ENCODE results near the gene OR52E2.
"Not testable (repeated sequence)": the region's sequence is repeated elsewhere in the genome, so short reads cannot be mapped to it uniquely, and the experiment has no call there.

OR52E2 gene

DNA sequence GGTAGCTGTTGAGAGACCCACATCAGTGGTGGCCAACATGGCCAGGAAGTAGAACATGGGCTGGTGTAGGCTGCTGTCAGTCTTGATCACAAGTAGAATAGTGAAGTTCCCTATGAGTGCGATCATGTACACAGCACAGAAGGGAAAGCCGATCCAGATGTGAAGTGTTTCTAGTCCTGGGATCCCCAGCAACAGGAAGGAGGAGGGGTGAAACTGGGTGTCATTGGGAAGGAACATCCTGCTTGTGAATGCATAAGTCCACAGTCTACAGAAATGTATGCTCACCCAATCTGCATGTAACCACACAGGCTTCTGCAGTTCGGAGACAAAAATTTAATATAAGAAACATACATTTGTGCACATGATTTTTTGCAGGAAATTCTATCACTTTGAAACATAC lies at the start of gene OR52E2:
OR52E2 (minus strand) TSS at position 237 of the 400 bp plus-strand sequence; CDS start at position 237, 0 bp downstream.
- DNase-seq, result no peak

DNA sequence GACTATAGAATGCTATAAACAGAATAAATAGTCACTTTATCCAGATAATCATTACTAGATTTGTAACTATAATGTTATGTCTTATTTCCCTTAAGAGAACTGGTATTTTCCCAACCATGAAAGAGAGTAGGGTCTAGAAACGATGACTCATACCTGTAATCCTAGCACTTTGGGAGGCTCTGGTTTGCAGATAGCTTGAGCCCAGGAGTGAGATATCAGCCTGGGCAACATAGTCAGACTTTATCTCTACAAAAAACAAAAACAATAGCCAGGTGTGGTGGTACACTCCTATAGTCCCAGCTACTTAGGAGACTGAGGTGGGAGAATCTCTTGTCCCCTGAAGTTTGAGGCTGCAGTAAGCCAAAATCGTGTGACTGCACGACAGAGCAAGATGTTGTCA lies 47.9 kb upstream of the OR52E2 start:
- no peak for DNase-seq

DNA sequence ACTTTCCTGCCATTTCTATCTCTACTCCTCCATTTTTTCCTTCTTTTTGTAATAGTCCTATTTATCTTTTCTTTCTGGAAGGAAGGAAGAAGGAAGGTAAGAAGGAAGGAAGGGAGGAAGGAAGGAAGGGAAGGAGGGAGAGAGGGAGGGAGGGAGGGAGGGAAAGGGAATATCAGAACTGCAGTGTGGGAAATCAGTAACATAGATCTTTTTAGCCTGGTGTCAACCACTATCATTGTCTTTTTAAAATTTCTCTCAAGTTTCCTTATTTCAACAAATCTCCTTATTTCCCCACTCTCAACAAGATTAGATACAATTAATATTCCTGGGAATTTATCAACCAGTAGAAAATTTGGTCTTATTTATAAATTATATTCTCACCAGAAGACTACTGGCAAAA lies 43.6 kb upstream of the OR52E2 start:
- no peak for DNase-seq

- no peak for DNase-seq
Observed at GRCh38 chr11:5102246-5102645, 42.8 kb upstream of the OR52E2 start.

DNA sequence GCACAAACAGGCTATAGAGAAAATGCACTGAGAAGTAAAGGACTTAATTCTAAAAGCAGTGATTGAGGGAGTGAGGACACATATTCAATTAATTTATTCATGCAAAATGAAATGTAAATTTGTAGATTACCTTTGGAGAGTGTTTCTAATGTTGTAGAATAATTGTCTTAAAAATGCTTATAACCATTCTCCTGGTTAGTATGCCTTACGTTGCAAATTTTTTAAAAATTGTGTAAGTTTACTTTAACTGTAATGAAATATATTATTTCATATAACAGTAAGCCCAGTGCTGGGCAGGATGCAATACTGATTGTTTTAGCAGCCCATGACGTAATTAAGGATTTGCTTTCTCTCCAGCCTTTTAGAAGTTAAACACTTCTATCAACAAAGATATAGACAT lies 36.6 kb upstream of the OR52E2 start:
- DNase-seq, result no peak

DNA sequence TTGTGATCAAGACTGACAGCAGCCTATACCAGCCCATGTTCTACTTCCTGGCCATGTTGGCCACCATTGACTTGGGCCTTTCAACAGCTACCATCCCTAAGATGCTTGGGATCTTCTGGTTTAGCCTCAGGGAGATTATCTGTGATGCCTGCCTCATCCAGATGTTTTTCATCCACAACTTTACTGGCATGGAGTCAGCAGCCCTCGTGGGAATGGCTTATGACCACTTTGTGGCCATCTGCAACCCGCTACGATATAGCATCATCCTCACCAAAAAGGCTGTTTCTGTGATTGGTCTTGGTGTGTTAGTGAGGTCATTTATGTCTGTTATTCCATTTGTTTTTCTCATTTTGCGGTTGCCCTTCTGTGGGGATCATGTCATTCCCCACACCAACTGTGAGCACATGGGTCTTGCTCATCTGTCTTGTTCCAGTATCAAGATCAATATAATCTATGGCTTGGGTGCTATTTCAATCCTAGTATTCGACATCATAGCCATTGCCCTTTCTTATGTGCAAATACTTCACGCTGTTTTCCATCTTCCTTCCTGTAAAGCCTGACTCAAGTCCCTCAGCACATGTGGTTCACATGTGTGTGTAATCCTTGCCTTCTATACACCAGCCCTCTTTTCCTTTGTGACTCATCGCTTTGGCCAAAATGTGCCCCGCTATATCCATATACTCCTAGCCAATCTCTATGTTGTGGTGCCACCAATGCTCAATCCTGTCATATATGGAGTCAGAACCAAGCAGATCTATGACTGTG lies 33.6 kb upstream of the OR52E2 start:
- no peak for DNase-seq

GRCh38 chr11:5090668-5091067 lies 31.2 kb upstream of the OR52E2 start:
- no peak for DNase-seq

GRCh38 chr11:5088556-5088955 lies 29.1 kb upstream of the OR52E2 start:
- DNase-seq, result no peak

DNA sequence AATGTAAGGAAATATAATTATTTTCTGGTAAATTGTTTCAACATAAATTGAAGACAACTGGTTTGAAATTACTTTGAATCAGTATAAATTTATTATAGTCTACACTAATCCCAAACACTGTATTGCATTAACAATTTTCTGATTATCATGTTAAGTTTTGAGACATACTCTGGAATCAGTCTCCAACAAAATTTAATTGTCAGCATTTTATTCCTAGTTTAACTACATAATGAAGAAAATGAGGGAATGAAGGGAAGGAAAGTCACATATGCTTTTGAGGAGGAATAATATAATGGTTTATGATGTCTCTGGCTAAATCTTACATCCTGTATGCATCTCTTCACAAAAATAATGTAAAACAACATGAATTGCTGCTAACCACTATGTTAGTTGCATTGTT lies 24.2 kb upstream of the OR52E2 start:
- no peak for DNase-seq

GRCh38 chr11:5081405-5081804 lies 22.0 kb upstream of the OR52E2 start:
- DNase-seq, result no peak

- DNase-seq, result no peak
Observed at GRCh38 chr11:5071799-5072198, 12.4 kb upstream of the OR52E2 start.

DNA sequence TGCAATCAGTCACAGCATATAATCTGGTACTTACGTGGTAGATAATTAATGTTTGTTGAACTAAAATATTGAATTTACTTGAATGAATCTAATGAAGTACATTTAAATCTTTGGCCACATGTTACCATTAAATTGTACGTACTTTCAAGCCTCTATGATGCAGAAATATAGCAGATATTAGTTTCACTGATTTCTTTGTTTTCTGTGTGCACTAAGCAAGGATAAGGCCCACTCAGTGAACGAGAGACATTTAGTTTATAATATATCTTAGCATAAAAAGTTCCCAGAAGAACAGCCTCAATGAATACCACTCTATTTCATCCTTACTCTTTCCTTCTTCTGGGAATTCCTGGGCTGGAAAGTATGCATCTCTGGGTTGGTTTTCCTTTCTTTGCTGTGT lies 9.8 kb upstream of the OR52E2 start, which contains the start of gene OR52E1:
OR52E1 (plus strand) TSS at position 301 of the 400 bp plus-strand sequence.
- DNase-seq, result no peak

- DNase-seq, result no peak
Observed at GRCh38 chr11:5065027-5065426, 5.6 kb upstream of the OR52E2 start.

- DNase-seq, result not testable (repeated sequence)
Observed at GRCh38 chr11:5058679-5059078, 748 bp downstream of the OR52E2 start.

DNA sequence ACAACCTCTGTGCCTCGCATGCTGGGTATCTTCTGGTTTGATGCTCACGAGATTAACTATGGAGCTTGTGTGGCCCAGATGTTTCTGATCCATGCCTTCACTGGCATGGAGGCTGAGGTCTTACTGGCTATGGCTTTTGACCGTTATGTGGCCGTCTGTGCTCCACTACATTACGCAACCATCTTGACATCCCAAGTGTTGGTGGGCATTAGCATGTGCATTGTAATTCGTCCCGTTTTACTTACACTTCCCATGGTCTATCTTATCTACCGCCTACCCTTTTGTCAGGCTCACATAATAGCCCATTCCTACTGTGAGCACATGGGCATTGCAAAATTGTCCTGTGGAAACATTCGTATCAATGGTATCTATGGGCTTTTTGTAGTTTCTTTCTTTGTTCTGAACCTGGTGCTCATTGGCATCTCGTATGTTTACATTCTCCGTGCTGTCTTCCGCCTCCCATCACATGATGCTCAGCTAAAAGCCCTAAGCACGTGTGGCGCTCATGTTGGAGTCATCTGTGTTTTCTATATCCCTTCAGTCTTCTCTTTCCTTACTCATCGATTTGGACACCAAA lies 12.6 kb downstream of the OR52E2 start:
- no peak for DNase-seq

- DNase-seq, result no peak
Observed at GRCh38 chr11:5046226-5046625, 13.2 kb downstream of the OR52E2 start, which contains the start of gene OR52J3. OR52J3 (plus strand) TSS chr11:5046526; CDS start chr11:5046526, 0 bp downstream.

GRCh38 chr11:5043380-5043779 lies 16.0 kb downstream of the OR52E2 start:
- DNase-seq, result no peak

- no peak for DNase-seq
Observed at GRCh38 chr11:5042091-5042490, 17.3 kb downstream of the OR52E2 start.

DNA sequence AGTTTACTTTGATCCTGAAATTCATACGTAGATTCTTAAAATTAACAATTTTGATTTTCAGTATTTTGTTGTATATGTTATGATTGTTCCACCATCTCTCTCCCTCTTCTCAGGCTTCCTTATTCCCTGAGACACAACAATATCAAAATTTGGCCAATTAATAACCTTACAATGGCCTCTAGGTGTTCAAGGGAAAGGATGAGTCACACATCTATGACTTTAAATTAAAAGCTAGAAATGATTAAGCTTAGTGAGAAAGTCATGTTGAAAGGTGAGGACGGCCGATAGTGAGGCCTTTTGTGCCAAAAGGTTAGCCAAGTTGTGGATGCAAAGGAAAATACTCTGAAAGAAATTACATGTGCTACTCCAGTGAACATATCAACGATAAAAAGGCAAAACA lies 18.6 kb downstream of the OR52E2 start:
- DNase-seq, result no peak

GRCh38 chr11:5038341-5038740 lies 21.1 kb downstream of the OR52E2 start:
- no peak for DNase-seq

DNA sequence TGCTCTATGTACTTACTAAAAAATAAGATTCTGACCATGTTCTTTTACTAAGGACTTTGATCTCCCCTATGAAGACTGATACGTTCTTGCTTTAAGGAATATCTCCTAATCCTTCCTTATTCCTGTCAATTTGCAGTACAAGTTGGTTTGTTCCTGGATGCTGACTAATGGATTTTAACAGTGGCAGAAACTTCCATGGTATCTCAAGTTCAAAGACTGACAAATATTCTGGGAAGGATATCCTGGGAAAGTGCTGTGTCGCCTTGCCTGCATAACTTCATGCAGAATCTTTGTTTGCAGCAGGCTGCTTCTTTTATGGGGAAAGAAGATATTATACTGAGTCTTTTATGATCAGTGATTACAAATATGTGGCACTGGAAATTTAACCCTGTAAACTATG lies 21.5 kb downstream of the OR52E2 start:
- DNase-seq, result no peak

DNA sequence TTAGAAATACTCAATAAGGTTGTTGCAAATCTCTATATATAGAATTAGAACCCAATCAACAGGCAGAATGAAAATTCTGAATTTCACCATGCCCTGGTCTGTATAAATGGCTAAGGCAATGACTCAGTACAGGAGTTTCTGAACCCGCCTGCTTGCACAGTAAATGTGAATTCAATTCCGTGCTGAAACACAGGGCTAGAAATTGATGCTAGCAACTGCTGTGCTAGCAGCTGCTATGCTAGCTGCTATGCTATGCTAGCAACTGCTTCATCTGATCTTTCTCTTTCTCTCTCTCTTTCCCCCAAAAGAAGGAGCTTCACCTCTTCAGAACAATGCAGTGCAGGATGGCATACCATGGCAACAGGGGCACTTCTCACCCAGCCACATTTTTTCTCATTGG lies 22.8 kb downstream of the OR52E2 start:
- no peak for DNase-seq

DNA sequence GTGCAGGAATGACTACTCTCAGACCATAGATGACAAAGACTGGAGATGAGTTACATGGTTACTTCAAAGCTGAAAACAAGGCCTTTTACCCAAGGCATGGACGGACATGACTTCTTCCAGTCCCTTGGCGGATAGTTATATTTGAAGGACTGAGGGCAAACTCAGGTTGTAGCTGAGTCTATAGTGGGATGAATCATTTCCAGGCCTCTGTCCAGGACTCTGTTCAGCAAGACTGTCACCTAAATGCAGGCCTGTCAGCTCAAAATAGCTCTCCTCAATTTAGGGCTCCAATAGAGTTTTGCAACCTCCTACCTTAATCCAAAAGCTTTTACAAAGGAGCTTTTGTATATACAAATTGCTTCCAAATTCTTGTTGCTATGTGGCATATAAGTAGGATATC lies 37.4 kb downstream of the OR52E2 start:
- no peak for DNase-seq

DNA sequence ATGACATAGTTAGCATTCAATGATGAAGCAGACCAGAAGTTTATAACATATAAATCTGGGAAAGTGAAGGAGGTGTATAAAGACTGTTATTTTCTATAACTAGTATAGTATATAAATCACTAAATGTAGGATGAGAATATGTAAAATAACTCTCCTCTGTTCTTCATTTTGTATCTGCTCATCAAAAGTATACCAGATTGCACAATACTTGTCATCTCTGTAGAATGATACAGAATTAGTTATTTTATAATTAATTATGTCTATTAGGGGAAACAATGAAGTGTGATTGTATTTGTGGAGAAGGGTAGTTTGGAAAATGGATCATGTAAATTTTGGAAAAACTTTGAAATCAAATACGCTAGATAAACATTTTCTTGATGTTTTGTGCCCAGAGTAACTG lies 46.4 kb downstream of the OR52E2 start:
- DNase-seq, result no peak

DNA sequence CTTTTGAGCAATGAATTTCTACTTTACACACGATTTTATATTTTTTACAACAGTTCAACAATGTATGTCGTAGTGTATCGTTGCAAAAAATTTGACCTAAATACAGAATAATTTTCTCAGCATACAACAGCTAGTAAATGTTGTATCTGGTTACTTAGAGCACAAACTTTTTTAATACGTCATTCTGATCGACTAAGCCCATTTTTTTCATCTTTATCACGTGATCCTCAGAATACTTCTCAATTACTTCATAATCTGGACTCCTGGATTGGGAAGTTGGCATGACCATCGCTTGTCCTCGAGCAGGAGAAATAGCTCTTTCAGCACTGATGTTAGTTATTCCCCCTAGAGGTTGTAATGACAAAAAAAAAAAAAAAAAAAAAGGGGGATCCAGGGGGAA lies 48.2 kb downstream of the OR52E2 start:
- DNase-seq, result no peak
